ENCODE results near the gene FANCC. TPM values are rescaled to one million over a fixed set of nuclear protein-coding genes. Genes with fewer than 3 reads are reported as not detected.
A peak's percentile ranks its signal among the peaks of the same experiment; 100 is the strongest.

FANCC gene
- total RNA-seq, 4 donors from 2014 or later = 13.8 to 32.2 (median 21.4) TPM

DNA sequence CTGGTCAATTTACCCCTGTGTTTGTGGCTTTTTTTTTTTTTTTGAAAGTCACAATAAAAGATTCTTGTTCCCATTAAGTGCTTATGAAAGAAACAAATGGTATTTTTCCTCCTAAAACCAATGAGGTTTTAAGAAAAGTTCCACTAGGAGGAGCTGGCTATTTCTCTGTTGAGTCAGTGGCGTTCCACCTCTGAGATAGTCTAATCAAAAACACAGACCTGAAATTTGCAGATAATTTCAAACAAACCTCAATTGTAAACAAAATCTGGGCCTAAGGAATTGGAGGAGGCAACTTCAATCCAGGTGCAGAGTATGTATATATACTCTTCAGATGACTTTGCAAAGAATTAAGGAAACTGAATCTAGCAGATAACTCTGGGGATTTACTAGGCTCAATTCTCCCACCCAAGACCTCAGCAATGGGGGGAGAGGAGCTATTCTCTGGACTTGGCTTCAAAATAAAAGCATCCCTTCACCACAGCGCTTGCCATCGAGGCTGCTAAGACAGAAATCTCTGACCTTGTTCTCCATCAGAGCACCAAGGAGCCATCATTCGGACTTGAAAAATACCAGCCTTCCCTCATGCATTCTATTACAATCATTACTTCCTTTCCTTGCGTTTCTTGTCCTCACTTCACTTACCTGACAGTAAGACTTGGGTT is 52.4 kb downstream of the FANCC start:
- Histone ChIP-seq H3K9me3 (no peaks in the 10 kb centered on the region), H3K4me3 (no peak overlapping the region), H3K36me3 (no peaks in the 10 kb centered on the region), H3K27ac (no peak overlapping the region), H3K27me3 (no peaks in the 10 kb centered on the region), H3K4me1 (peaks cover 0 to 26% (median 0%) of the 10 kb centered on the region in 4 donors)
- no peak for TF ChIP-seq POLR2A (IDR thresholded peaks at IDR 0.05)
- TF ChIP-seq, protein P1, sequence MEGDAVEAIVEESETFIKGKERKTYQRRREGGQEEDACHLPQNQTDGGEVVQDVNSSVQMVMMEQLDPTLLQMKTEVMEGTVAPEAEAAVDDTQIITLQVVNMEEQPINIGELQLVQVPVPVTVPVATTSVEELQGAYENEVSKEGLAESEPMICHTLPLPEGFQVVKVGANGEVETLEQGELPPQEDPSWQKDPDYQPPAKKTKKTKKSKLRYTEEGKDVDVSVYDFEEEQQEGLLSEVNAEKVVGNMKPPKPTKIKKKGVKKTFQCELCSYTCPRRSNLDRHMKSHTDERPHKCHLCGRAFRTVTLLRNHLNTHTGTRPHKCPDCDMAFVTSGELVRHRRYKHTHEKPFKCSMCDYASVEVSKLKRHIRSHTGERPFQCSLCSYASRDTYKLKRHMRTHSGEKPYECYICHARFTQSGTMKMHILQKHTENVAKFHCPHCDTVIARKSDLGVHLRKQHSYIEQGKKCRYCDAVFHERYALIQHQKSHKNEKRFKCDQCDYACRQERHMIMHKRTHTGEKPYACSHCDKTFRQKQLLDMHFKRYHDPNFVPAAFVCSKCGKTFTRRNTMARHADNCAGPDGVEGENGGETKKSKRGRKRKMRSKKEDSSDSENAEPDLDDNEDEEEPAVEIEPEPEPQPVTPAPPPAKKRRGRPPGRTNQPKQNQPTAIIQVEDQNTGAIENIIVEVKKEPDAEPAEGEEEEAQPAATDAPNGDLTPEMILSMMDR (IDR thresholded peaks at IDR 0.05) = peak in 3 of 6 experiments; percentile 39 to 44 (median 39)
- no peak for DNase-seq

DNA sequence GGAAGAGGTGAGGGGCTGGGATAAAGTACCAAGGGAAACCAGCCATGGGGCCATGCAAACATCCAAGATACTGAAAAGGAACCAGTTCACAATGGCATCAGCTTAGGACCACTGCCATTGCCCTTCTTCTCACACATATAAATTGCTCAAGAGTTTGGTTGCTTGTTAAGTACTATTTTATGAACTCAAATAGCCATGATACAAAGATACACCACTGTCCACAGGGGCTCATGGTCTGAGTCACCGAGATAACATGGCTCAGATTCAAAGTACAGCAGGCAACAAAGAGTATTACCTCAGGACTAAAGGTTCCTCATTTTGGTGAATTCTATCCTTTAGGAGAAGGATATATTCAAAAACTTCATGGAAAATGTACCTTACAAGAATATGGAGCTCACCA is 55.6 kb downstream of the FANCC start:
- peaks cover 0 to 15% (median 0%) of the 10 kb centered on the region in 4 donors for H3K4me1 ChIP-seq
- TF ChIP-seq, protein P1 (IDR thresholded peaks at IDR 0.05) = peak in 1 of 6 experiments; percentile 5
- no peak for TF ChIP-seq POLR2A (IDR thresholded peaks at IDR 0.05)

DNA sequence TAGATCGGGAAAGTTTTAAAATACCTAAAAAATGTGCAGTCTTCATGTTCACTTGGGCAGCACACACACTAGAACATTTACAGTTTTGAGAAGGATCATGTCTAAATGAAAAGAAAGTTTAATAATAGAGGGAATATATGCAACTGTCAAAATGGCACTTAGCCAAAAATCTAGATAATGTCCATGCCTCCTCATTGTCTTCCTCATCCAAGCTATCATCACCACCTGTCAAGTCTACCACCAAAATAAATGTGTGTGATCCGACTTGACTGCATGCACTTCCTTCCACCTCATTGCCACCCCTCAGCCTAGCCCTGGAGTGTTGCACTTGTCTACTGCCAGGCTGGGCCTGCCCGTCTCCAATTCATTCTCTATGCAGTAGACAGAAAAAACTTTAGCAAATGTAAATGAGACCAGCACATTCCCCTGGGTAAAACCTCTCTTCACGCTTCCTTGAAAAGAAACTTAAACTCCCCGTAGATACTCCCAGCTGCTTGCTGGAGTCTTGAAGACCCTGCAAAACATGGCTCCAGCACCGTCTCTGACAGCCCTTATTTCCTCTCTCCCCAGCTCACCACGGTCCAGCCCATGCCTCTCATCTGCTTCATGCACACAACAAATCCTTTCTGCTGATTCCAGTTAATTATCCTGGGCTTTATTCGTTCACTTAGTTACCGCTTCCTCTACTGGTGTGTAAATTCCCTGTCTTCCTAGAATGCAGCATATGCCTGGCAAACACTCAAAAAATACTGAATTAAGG is 66.9 kb downstream of the FANCC start:
- H3K27me3 ChIP-seq = no peaks in the 10 kb centered on the region
- H3K4me3 ChIP-seq = no peak overlapping the region
- H3K4me1 ChIP-seq = no peaks in the 10 kb centered on the region
- peaks cover 0 to 10% (median 0%) of the 10 kb centered on the region in 3 donors for H3K36me3 ChIP-seq
- TF ChIP-seq POLR2A (IDR thresholded peaks at IDR 0.05) = no peak
- TF ChIP-seq, protein P1 (IDR thresholded peaks at IDR 0.05) = no peak
- H3K9me3 ChIP-seq = no peaks in the 10 kb centered on the region
- no peak for DNase-seq
- no peak overlapping the region for H3K27ac ChIP-seq

More for the DNA sequence above, 55.6 kb downstream of the FANCC start:
- DNase-seq = peak in 1 of 3 donors; percentile 52
- H3K27me3 ChIP-seq = no peaks in the 10 kb centered on the region
- H3K36me3 ChIP-seq = no peaks in the 10 kb centered on the region
- no peak overlapping the region for H3K27ac ChIP-seq
- no peaks in the 10 kb centered on the region for H3K9me3 ChIP-seq
- no peak overlapping the region for H3K4me3 ChIP-seq

DNA sequence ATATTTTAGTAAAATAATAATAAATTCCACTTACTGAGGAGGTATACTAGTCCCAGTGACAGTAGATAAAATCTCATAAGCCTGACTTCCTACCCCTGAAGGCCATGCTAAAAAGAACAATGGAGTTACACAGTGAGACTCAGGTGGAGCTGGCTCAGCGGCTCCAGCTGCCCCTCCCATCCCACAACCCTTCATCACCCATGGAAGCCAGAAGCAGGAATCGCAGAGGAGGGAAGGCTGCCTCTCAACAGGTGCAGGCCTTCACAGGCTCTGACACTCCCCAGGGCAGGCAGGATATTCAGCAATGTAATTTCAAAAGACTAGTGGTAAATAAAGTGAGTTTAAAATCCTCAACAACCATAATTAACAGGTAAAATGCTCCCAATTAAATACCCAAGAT is 67.5 kb downstream of the FANCC start:
- no peak for DNase-seq
- H3K4me1 ChIP-seq = no peaks in the 10 kb centered on the region
- TF ChIP-seq POLR2A (IDR thresholded peaks at IDR 0.05) = no peak
- TF ChIP-seq, protein P1 (IDR thresholded peaks at IDR 0.05) = no peak
- H3K9me3 ChIP-seq = no peaks in the 10 kb centered on the region
- H3K27ac ChIP-seq = no peak overlapping the region
- H3K27me3 ChIP-seq = no peaks in the 10 kb centered on the region
- no peak overlapping the region for H3K4me3 ChIP-seq
- peaks cover 0 to 15% (median 0%) of the 10 kb centered on the region in 3 donors for H3K36me3 ChIP-seq

DNA sequence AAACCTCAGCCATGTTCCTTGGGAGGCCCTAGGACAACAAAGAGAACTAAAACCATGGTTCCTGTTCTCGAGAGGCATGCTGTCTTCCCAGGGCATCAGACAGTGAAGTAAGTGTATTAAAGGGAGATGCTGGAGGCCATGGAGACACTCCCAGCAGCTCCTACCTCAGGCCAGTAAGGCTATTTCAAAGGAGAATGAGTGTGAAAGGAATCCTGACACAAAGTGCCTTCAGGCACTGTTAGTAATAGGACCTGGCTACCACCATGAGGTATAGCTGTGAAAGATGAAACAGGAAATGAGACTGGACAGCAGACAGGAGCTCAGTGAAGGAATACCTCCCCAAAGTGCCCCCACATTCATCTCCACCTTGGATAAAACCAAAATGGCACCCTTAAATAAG is 71.0 kb downstream of the FANCC start:
- Histone ChIP-seq H3K36me3 (peaks cover 0 to 19% (median 0%) of the 10 kb centered on the region in 3 donors), H3K4me1 (no peaks in the 10 kb centered on the region), H3K9me3 (no peaks in the 10 kb centered on the region), H3K27me3 (no peaks in the 10 kb centered on the region), H3K27ac (no peak overlapping the region), H3K4me3 (no peak overlapping the region)
- TF ChIP-seq, protein P1 (IDR thresholded peaks at IDR 0.05) = no peak
- no peak for TF ChIP-seq POLR2A (IDR thresholded peaks at IDR 0.05)
- no peak for DNase-seq
